IPS-18a (cell line): ENCODE data around the gene SDSL.

ENCODE experiments used
- H3K27ac ChIP-seq: one replicate; pipeline ENCODE4 v1.5.1; 2013; ENCODE audit warnings: low read length
- H3K27me3 ChIP-seq: one replicate; pipeline ENCODE4 v1.6.1; 2013; ENCODE audit warnings: mild to moderate bottlenecking, low read length; ENCODE audit not compliant: control insufficient read depth, insufficient read depth
- H3K36me3 ChIP-seq: one replicate; pipeline ENCODE4 v1.6.1; 2013; ENCODE audit warnings: low read depth, low read length; ENCODE audit not compliant: control insufficient read depth
- H3K4me1 ChIP-seq: one replicate; pipeline ENCODE4 v1.6.1; 2013; ENCODE audit warnings: low read depth, low read length; ENCODE audit not compliant: control insufficient read depth
- H3K4me3 ChIP-seq: one replicate; pipeline ENCODE4 v1.5.1; 2013; ENCODE audit warnings: low read length
- H3K9ac ChIP-seq: one replicate; pipeline ENCODE4 v1.6.1; 2013; ENCODE audit warnings: mild to moderate bottlenecking, low read length, moderate library complexity
- H3K9me3 ChIP-seq: one replicate; pipeline ENCODE4 v1.6.1; 2013; ENCODE audit warnings: low read depth, low read length; ENCODE audit not compliant: control insufficient read depth

Gene SDSL

DNA sequence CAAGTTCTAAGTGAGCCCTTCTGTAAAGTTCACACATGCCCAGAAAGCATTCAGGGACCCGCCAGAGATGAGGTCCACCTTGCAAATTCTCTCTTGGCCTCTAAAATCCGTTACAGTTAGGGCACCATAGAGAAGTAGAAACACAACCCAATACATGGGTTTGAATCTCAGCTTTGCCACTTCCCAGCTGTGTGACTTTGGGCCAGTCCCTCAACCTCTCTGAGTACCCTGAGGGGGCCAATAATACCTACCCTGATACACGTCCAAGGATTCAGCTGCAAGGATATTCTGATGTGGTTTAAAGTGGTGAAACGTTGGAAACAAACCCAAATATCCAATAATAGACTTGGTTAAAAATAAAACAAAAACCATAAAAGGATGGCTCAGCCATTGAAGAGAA lies 37.8 kb downstream of the SDSL start:
- Histone ChIP-seq H3K36me3 (no peaks in the 10 kb centered on the region), H3K27ac (no peak overlapping the region), H3K9ac (no peak overlapping the region), H3K4me3 (no peak overlapping the region), H3K9me3 (no peaks in the 10 kb centered on the region), H3K4me1 (peaks cover 13% of the 10 kb centered on the region), H3K27me3 (peaks cover 47% of the 10 kb centered on the region)

DNA sequence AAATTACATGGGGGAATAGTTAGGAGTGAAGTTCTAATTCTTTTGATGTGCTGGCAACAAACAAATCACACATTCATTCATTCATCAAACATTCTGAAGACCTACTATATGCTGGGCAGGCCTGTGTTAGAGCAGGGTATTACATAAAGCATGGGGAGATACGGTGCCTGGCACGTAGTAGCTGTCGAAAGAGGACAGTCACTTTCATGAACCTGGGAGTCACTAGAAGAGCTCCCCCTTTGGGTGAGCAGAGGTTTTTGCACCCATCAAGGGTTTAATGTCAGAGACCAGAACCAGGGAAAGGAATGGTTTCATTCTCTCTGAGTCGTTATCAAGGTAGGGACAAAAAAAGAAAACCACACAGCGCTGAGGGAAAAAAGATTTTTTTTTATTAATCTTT lies 39.5 kb downstream of the SDSL start:
- peaks cover 63% of the 10 kb centered on the region for H3K27me3 ChIP-seq
- H3K9me3 ChIP-seq: no peaks in the 10 kb centered on the region

GRCh38 chr12:113462117-113462774 lies 40.1 kb downstream of the SDSL start:
- no peaks in the 10 kb centered on the region for H3K9me3 ChIP-seq
- H3K27ac ChIP-seq: no peak overlapping the region
- H3K27me3 ChIP-seq: peaks cover 69% of the 10 kb centered on the region
- H3K4me1 ChIP-seq: peaks cover 18% of the 10 kb centered on the region
- H3K9ac ChIP-seq: no peak overlapping the region
- H3K4me3 ChIP-seq: no peak overlapping the region
- no peaks in the 10 kb centered on the region for H3K36me3 ChIP-seq

More for the DNA sequence above, 39.5 kb downstream of the SDSL start:
- no peak overlapping the region for H3K4me3 ChIP-seq
- H3K27ac ChIP-seq: no peak overlapping the region
- H3K9ac ChIP-seq: no peak overlapping the region
- no peaks in the 10 kb centered on the region for H3K36me3 ChIP-seq
- peaks cover 13% of the 10 kb centered on the region for H3K4me1 ChIP-seq

- Histone ChIP-seq H3K9ac (no peak overlapping the region), H3K4me1 (peaks cover 24% of the 10 kb centered on the region), H3K27me3 (peaks cover 78% of the 10 kb centered on the region), H3K27ac (no peak overlapping the region), H3K36me3 (no peaks in the 10 kb centered on the region), H3K4me3 (peak overlapping the region; percentile 49), H3K9me3 (no peaks in the 10 kb centered on the region)
These were observed 41.0 kb downstream of the SDSL start for GRCh38 chr12:113462998-113463745.

DNA sequence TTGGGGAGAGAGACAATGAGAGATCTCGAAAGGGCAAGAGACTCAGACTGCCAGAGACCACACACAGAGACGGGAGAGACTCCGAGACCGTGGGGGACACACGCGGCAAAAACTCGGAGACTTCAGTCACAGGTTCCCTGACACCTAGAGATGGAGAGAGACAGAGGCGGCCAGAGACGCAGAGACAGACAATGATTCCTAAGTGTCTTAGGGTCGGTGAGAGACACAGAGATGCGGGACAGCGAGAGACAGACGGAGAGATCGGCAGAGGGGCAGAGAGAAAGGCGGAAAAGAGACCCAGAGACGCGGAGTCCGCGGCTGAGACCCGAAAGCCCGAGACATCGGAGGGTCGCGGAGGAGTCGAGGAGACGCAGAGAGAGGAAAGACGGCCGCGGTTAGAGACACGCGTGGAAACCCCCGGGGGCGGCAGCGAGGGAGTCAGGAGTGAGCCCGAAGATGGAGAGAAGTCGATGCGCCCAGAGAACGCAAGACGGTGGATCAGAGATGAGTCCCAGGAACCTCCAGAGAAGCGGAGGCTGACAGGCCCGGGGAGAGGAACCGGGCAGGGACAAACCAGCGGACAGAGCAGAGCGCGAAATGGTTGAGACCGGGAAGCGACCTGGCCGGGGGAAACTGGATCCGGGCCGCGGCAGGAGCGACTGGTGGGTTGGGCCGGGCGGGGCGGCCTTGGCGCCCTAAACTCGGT lies 41.7 kb downstream of the SDSL start:
- Histone ChIP-seq H3K4me3 (peak overlapping the region; percentile 49), H3K9ac (no peak overlapping the region), H3K36me3 (no peaks in the 10 kb centered on the region), H3K27ac (no peak overlapping the region), H3K4me1 (peaks cover 29% of the 10 kb centered on the region), H3K9me3 (no peaks in the 10 kb centered on the region), H3K27me3 (peaks cover 86% of the 10 kb centered on the region)

DNA sequence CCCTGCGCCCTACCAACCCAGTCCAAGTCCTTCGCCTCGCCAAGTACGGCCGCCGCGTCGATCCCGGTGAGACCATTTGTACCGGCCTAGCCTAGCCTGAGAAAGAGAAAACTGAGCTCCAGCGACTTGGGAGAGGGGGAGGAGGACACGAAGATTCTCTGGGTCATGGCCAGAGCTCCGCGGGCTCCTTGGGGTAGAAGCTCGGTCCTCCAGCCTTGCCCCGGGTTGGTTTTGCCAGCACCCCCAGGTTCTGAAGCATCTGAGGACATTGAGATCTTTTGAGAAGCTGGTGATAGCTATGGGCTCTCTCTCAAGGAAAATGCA lies 42.2 kb downstream of the SDSL start:
- Histone ChIP-seq H3K9ac (no peak overlapping the region), H3K9me3 (no peaks in the 10 kb centered on the region), H3K27me3 (peaks cover 91% of the 10 kb centered on the region), H3K4me1 (peaks cover 31% of the 10 kb centered on the region), H3K4me3 (peak overlapping the region; percentile 49), H3K27ac (no peak overlapping the region), H3K36me3 (no peaks in the 10 kb centered on the region)

GRCh38 chr12:113464852-113465719 lies 42.9 kb downstream of the SDSL start:
- H3K9ac ChIP-seq: no peak overlapping the region
- peaks cover 98% of the 10 kb centered on the region for H3K27me3 ChIP-seq
- H3K4me3 ChIP-seq: peak overlapping the region; percentile 40
- no peak overlapping the region for H3K27ac ChIP-seq
- H3K36me3 ChIP-seq: no peaks in the 10 kb centered on the region
- H3K4me1 ChIP-seq: peaks cover 35% of the 10 kb centered on the region
- no peaks in the 10 kb centered on the region for H3K9me3 ChIP-seq

DNA sequence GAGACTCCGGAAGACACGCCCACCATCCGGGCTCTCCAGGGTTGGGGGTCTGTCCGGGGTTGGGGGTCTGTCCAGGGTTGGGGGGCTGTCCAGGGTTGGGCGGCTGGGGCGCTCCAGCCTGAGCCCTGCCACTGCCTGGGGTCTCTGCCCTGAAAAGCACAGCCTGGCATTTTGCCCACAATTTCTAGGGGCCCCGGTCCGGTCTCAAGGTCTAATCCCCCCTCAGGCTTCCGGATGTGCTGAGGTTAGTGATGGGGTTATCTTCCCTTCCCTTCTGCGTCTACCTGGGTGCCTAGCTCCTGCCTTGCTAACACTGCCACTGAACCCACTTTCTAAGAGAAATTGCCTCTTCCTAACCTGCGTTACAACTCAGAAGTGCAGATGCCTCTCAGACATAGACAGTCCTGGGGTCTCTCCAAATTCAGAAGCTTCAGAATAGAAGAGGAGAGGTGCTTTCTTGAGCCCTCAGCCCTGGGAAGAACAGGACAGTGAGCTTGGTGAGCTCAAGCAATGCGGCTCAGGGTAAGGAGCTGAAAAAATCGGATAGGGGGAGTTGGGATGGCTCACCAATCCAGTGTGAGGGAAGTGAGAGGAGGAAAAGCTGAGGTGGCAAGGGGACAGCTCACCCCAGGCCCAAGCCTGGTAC lies 43.8 kb downstream of the SDSL start:
- Histone ChIP-seq H3K9me3 (no peaks in the 10 kb centered on the region), H3K4me1 (peaks cover 43% of the 10 kb centered on the region), H3K36me3 (no peaks in the 10 kb centered on the region), H3K27me3 (peaks cover 100% of the 10 kb centered on the region), H3K9ac (no peak overlapping the region), H3K27ac (no peak overlapping the region), H3K4me3 (peak overlapping the region; percentile 40)

- Histone ChIP-seq H3K36me3 (no peaks in the 10 kb centered on the region), H3K27ac (no peak overlapping the region), H3K27me3 (peaks cover 100% of the 10 kb centered on the region), H3K9me3 (no peaks in the 10 kb centered on the region), H3K4me1 (peaks cover 46% of the 10 kb centered on the region), H3K4me3 (peak overlapping the region; percentile 51), H3K9ac (no peak overlapping the region)
These were observed 44.4 kb downstream of the SDSL start for GRCh38 chr12:113466454-113467141.

DNA sequence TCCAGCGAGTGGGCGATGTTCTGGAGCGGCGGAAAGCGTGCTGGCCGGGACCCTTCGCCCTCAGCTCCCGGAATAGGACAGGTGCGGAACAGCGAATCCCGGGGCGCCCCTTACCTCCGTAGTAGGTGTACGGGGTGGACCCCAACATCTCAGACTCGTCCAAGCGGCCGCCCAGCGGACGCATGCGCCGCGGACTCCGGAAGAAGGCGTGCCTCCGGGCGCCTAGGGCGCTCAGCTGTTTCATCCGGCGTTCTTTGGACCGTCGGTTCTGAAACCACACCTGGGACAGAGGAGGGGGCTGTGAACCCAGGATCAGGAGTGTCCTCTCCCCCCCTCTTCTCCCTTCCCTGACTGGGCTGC lies 44.9 kb downstream of the SDSL start:
- no peaks in the 10 kb centered on the region for H3K36me3 ChIP-seq
- peaks cover 46% of the 10 kb centered on the region for H3K4me1 ChIP-seq
- H3K4me3 ChIP-seq: peak overlapping the region; percentile 51
- no peaks in the 10 kb centered on the region for H3K9me3 ChIP-seq
- peaks cover 100% of the 10 kb centered on the region for H3K27me3 ChIP-seq
- H3K27ac ChIP-seq: no peak overlapping the region
- no peak overlapping the region for H3K9ac ChIP-seq
